GM19240 (cell line): ENCODE measurements around the gene SORT1.

Experiments used
- DNase-seq: peaks from one replicate; pipeline ENCODE4 v3.0.0; 2011; ENCODE audit warnings: low spot score; ENCODE audit not compliant: insufficient read length

SORT1 gene

DNA sequence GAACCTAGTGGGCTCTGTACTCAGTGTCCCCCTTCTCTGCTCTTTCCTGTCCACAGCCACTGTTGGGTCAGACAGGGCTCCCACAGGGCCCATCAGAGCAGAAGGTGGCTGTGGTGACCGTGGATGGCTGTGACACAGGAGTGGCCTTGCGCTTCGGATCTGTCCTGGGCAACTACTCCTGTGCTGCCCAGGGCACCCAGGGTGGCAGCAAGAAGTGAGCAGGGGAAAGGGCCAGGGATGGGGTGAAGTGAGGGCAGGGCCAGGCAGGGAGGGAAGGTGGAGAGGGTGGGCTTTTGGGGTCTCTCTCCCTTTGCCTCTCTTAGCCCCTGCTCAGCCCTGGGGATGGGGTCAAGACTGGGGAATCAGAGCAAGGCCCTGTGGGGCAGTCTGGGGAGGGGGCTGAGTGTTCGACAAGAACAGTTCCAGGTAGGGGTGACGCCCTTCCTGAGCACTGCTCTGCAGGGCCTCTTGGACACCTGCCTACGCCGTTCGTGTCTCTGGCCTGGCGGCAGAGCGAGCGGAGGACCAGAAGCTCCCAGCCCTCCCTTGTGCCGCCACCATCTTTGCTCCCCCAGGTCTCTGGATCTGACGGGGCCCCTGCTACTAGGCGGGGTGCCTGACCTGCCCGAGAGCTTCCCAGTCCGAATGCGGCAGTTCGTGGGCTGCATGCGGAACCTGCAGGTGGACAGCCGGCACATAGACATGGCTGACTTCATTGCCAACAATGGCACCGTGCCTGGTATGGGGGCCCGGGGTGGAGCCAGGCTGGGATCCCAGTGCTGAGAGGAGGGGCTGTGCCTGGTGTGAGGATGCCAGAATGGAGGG, 135.3 kb downstream of the SORT1 start:
- DNase-seq, result no peak

DNA sequence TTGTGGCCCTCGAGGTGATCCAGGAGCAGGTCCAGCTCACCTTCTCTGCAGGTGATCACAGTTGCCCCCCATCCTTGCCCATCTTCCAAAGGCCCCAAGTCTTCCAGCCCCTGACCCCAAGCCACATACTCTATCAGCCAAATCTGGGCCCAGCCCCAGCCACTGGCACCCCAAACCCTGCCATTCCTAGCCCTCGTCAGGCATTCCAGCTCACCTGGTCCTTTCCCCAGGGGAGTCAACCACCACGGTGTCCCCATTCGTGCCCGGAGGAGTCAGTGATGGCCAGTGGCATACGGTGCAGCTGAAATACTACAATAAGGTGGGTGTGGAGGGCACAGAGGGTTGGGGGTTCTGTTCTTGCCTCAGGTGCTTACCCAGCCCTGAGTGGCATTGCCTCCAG, 136.1 kb downstream of the SORT1 start:
- no peak for DNase-seq

DNA sequence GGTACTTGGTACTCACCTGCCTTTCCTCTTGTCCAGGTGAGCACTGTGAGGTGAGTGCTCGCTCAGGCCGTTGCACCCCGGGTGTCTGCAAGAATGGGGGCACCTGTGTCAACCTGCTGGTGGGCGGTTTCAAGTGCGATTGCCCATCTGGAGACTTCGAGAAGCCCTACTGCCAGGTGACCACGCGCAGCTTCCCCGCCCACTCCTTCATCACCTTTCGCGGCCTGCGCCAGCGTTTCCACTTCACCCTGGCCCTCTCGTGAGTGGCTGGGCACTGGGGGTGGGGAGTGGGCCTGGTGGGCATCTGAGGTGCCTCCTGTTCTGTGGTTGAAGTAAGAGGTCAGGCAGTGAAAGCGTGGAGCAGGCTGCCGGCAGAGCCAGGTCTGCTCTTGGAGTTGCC, 136.7 kb downstream of the SORT1 start:
- no peak for DNase-seq

DNA sequence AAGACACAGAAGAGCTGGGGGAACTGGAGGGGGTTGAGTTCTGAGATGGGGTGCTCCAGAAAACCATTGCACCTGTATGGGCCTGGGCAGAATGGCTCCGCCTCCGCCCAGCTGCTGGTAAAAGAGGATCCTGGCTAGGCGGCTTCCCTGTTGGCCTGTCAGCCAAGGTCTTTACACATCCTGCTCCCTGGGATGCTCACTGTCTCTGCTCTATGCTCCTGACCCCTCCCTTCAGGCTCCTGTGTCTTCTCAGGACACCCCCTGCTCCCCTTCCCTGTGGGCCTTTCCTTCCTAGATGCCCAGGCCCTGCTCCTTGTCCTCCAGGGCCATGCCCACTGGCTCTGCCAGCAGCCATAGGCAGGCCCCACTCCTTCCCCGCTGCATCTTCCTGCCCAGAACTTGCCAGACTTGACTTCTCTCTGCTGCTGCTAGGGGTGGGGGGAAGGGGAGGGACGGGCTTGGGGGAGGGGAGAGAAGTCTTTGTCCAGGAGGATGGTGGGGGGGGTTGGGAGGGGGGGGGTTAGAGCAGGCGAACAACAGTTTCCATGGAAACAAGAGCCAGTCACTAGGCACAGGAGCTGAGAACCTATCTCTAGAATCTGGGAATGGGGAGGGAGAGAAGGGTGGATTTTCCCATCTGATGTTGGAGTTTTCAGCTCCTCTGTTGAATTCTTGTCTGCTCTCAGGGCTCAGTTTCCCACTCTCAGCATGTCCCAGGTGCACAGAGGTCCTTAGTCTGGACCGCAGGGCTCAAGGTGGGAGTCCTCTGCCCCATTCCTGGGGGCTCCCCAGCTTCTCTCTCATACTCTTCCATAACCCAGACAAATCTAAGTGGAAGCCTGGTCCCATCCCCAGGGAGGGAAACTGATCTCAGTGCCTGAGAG, 137.8 kb downstream of the SORT1 start:
- no peak for DNase-seq
